ENCODE results near the gene TRIM25.
A peak's percentile ranks its signal among the peaks of the same experiment; 100 is the strongest.
"Not testable (repeated sequence)": the region's sequence is repeated elsewhere in the genome, so short reads cannot be mapped to it uniquely, and the experiment has no call there.

Gene TRIM25

GRCh38 chr17:56913867-56914580 lies at the start of gene TRIM25:
TRIM25 (minus strand) TSS chr17:56914049; CDS start chr17:56913988, 61 bp downstream.
- DNase-seq: peak; percentile 97

GRCh38 chr17:56960596-56961538 lies 47.0 kb upstream of the TRIM25 start, which contains the start of gene COIL:
COIL (minus strand) TSS chr17:56961050; CDS start chr17:56961019, 31 bp downstream.
- DNase-seq: peak; percentile 96

- DNase-seq: no peak
These were observed 43.1 kb upstream of the TRIM25 start for GRCh38 chr17:56956992-56957391.

- DNase-seq: no peak
These were observed 35.7 kb upstream of the TRIM25 start for GRCh38 chr17:56949595-56949994.

GRCh38 chr17:56948491-56948890 lies 34.6 kb upstream of the TRIM25 start:
- DNase-seq: no peak

- no peak for DNase-seq
These were observed 33.9 kb upstream of the TRIM25 start for GRCh38 chr17:56947741-56948140.

GRCh38 chr17:56945938-56946505 lies 32.2 kb upstream of the TRIM25 start:
- DNase-seq: no peak

GRCh38 chr17:56943505-56944125 lies 29.8 kb upstream of the TRIM25 start:
- no peak for DNase-seq

GRCh38 chr17:56939869-56940484 lies 26.1 kb upstream of the TRIM25 start:
- peak; percentile 93 for DNase-seq

GRCh38 chr17:56938206-56938605 lies 24.4 kb upstream of the TRIM25 start:
- not testable (repeated sequence) for DNase-seq

- peak; percentile 41 for DNase-seq
These were observed 23.8 kb upstream of the TRIM25 start for GRCh38 chr17:56937687-56938086.

GRCh38 chr17:56936697-56937322 lies 23.0 kb upstream of the TRIM25 start:
- DNase-seq: no peak

- DNase-seq: no peak
These were observed 21.6 kb upstream of the TRIM25 start for GRCh38 chr17:56935461-56935860.

GRCh38 chr17:56934280-56934679 lies 20.4 kb upstream of the TRIM25 start:
- no peak for DNase-seq

GRCh38 chr17:56933868-56934267 lies 20.0 kb upstream of the TRIM25 start:
- no peak for DNase-seq

- no peak for DNase-seq
These were observed 19.4 kb upstream of the TRIM25 start for GRCh38 chr17:56933151-56933745.

GRCh38 chr17:56930739-56931337 lies 17.0 kb upstream of the TRIM25 start:
- no peak for DNase-seq

- peak; percentile 40 for DNase-seq
These were observed 15.6 kb upstream of the TRIM25 start for GRCh38 chr17:56929362-56929969.

GRCh38 chr17:56928586-56928985 lies 14.7 kb upstream of the TRIM25 start:
- DNase-seq: no peak

GRCh38 chr17:56926704-56927103 lies 12.9 kb upstream of the TRIM25 start:
- DNase-seq: no peak

GRCh38 chr17:56926270-56926669 lies 12.4 kb upstream of the TRIM25 start:
- no peak for DNase-seq
